Liver (tissue), 9 donors: ENCODE results near the gene C1QL3. TPM values are rescaled to one million over a fixed set of nuclear protein-coding genes. Genes with fewer than 3 reads are reported as not detected.

Source experiments
- DNase-seq: peaks from one replicate; pipeline ENCODE4 v3.0.0-alpha.2; 2017; ENCODE audit warnings: low spot score
- H3K27ac ChIP-seq, 2 donors: one replicate each; pipeline ENCODE4 v1.7.0; 2013; ENCODE audit warnings: inconsistent platforms in 2 of 2, low read length in 2 of 2, control low read depth in 1 of 2, low read depth in 1 of 2, mild to moderate bottlenecking in 1 of 2
- H3K27me3 ChIP-seq, 4 donors: one replicate each; pipeline versions ENCODE4 v1.6.1 to v1.7.0; 2013; ENCODE audit warnings: low read length in 3 of 4, inconsistent platforms in 1 of 4, mild to moderate bottlenecking in 1 of 4, moderate library complexity in 1 of 4; ENCODE audit not compliant: control insufficient read depth in 4 of 4, insufficient read depth in 4 of 4
- H3K36me3 ChIP-seq, 4 donors: one replicate each; pipeline versions ENCODE4 v1.6.1 to v1.7.0; 2013; ENCODE audit warnings: low read length in 3 of 4, mild to moderate bottlenecking in 3 of 4, low read depth in 1 of 4, moderate library complexity in 1 of 4; ENCODE audit not compliant: control insufficient read depth in 4 of 4, insufficient read depth in 3 of 4
- H3K4me1 ChIP-seq, 4 donors: one replicate each; pipeline versions ENCODE4 v1.6.1 to v1.7.0; 2013; ENCODE audit warnings: low read length in 3 of 4, mild to moderate bottlenecking in 3 of 4, moderate library complexity in 1 of 4; ENCODE audit not compliant: control insufficient read depth in 4 of 4, insufficient read depth in 4 of 4
- H3K4me3 ChIP-seq, 3 donors: one replicate each; pipeline versions ENCODE4 v1.6.1 to v1.7.0; 2013; ENCODE audit warnings: low read length in 3 of 3, control low read depth in 1 of 3, low read depth in 1 of 3, mild to moderate bottlenecking in 1 of 3
- H3K9ac ChIP-seq, 2 donors: one replicate each; pipeline ENCODE4 v1.7.0; 2013; ENCODE audit warnings: low read length in 2 of 2, mild to moderate bottlenecking in 2 of 2, moderate library complexity in 2 of 2, control low read depth in 1 of 2, low read depth in 1 of 2
- H3K9me3 ChIP-seq, 4 donors: one replicate each; pipeline versions ENCODE4 v1.6.1 to v1.7.0; 2013; ENCODE audit warnings: low read length in 3 of 4; ENCODE audit not compliant: control insufficient read depth in 4 of 4
- EGR1 ChIP-seq, 2 donors: IDR thresholded peaks; 2 replicates each; pipeline ENCODE4 v1.6.1; 2016 to 2018; ENCODE audit warnings: antibody characterized with exemption in 2 of 2, low read depth in 2 of 2
- FOXA1 ChIP-seq: IDR thresholded peaks from 2 replicates; pipeline ENCODE4 v1.6.1; 2016; ENCODE audit warnings: antibody characterized with exemption
- FOXA2 ChIP-seq: IDR thresholded peaks from 2 replicates; pipeline ENCODE4 v1.6.1; 2016; ENCODE audit warnings: antibody characterized with exemption
- GABPA ChIP-seq, 2 donors: IDR thresholded peaks in 1 of 2; conservative IDR thresholded peaks in 1 of 2; 2 replicates each; pipeline ENCODE4 v1.6.1; 2016; ENCODE audit warnings: antibody characterized with exemption in 2 of 2, mild to moderate bottlenecking in 1 of 2, moderate library complexity in 1 of 2
- HNF4A ChIP-seq, 2 donors: conservative IDR thresholded peaks; 2 replicates each; pipeline ENCODE4 v1.6.1; 2016; ENCODE audit warnings: antibody characterized with exemption in 2 of 2, mild to moderate bottlenecking in 2 of 2
- HNF4G ChIP-seq: IDR thresholded peaks from 2 replicates; pipeline ENCODE4 v1.6.1; 2016; ENCODE audit warnings: antibody characterized with exemption
- NR2F2 ChIP-seq: IDR thresholded peaks from 2 replicates; pipeline ENCODE4 v1.6.1; 2016; ENCODE audit warnings: antibody characterized with exemption
- RAD21 ChIP-seq, 2 donors: IDR thresholded peaks; 2 replicates each; pipeline ENCODE4 v1.6.1; 2016; ENCODE audit warnings: antibody characterized with exemption in 2 of 2, mild to moderate bottlenecking in 2 of 2
- RXRA ChIP-seq, 2 donors: IDR thresholded peaks; 2 replicates each; pipeline ENCODE4 v1.6.1; 2017 to 2018; ENCODE audit warnings: antibody characterized with exemption in 2 of 2, mild to moderate bottlenecking in 1 of 2
- TAF1 ChIP-seq: conservative IDR thresholded peaks from 2 replicates; pipeline ENCODE4 v1.6.1; 2016; ENCODE audit warnings: antibody characterized with exemption, mild to moderate bottlenecking
- YY1 ChIP-seq: IDR thresholded peaks from 2 replicates; pipeline ENCODE4 v1.6.1; 2016; ENCODE audit warnings: antibody characterized with exemption, mild to moderate bottlenecking
- whole genome bisulfite sequencing: extraction: QIAGEN DNeasy Blood & Tissue Kit; methylation state at CpG from one replicate; pipeline ENCODE4 v1.1.7; 2013; 5-methylcytosine and 5-hydroxymethylcytosine counted together
- polyA plus RNA-seq, 2 donors: library from polyadenylated mRNA; stranded (reverse) in 1 of 2; unstranded in 1 of 2; fragments of 200-250 nt in 1 of 2; fragments of >200 nt in 1 of 2; fragmentation: Nextera tagmentation in 1 of 2; extraction: Ambion mirVana in 1 of 2; gene quantifications; one replicate each; pipeline versions ENCODE4 v1.2.1 to v1.2.3, GENCODE V29; 2013 to 2015
- total RNA-seq, 2 donors: library from RNA; depleted of rRNA; stranded (reverse); fragments of >200 nt; gene quantifications; one replicate each; pipeline ENCODE4 v1.2.3, GENCODE V29; 2014
- TF ChIP-seq, protein P1 (sequence below): IDR thresholded peaks from 2 replicates; pipeline ENCODE4 v1.6.1; 2016; ENCODE audit warnings: antibody characterized with exemption, mild to moderate bottlenecking
- TF ChIP-seq, protein P2 (sequence below): fragments of 150-350 bp; IDR thresholded peaks from 2 replicates; pipeline ENCODE4 v1.5.1; 2017; ENCODE audit warnings: improper control_type of control experiment, low read depth, low read length; ENCODE audit not compliant: missing input control
- TF ChIP-seq, protein P3 (sequence below): IDR thresholded peaks from 2 replicates; pipeline ENCODE4 v1.6.1; 2016; ENCODE audit warnings: antibody characterized with exemption
- TF ChIP-seq, protein P4 (sequence below): IDR thresholded peaks from 2 replicates; pipeline ENCODE4 v1.6.1; 2016; ENCODE audit warnings: antibody characterized with exemption
- donor health status: healthy.
- donor health status: healthy.
- donor health status: healthy.
- donor health status: healthy.
- donor health status: healthy.

Gene C1QL3
- total and polyA plus RNA-seq, 4 donors, result 0.99 TPM; not detected in 3

DNA sequence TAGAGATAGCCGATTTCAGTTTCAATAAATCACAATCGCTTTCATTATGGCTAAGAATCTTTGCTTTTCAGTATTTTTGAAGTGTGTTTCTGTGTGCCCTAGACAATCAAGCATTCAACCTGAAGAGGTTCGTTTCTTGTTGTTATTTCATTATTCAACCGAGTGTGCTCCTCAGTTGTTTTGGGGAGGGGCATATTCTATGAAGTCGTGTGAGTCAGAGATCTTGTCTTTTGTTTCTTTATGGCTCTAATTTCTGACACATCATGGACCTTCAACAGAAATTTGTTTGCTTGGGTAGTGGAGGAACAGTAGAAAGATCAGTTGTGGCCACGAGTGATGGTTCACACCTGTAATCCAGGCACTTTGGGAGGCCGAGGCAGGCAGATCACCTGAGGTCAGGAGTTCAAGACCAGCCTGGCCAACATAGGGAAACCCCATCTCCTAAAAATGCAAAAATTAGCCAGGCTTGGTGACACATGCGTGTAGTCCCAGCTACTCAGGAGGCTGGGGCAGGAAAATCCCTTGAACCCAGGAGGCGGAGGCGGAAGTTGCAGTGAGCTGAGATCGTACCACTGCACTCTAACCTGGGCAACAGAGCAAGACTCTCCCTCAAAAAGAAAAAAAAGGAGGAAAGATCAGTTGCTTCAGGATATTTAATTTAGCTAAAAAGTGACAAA is 38.3 kb downstream of the C1QL3 start:
- WGBS, result 95% methylated on average over 11 of the region's 11 CpGs
- Histone ChIP-seq H3K9ac (no peak overlapping the region), H3K27me3 (no peaks in the 10 kb centered on the region), H3K27ac (no peak overlapping the region), H3K36me3 (peaks cover 0 to 7% (median 4%) of the 10 kb centered on the region in 4 donors), H3K4me1 (no peaks in the 10 kb centered on the region), H3K9me3 (no peaks in the 10 kb centered on the region), H3K4me3 (no peak overlapping the region)
- TF ChIP-seq RAD21 (IDR thresholded peaks at IDR 0.05), result no peak
- TF ChIP-seq RXRA (IDR thresholded peaks at IDR 0.05), result no peak
- no peak for DNase-seq

DNA sequence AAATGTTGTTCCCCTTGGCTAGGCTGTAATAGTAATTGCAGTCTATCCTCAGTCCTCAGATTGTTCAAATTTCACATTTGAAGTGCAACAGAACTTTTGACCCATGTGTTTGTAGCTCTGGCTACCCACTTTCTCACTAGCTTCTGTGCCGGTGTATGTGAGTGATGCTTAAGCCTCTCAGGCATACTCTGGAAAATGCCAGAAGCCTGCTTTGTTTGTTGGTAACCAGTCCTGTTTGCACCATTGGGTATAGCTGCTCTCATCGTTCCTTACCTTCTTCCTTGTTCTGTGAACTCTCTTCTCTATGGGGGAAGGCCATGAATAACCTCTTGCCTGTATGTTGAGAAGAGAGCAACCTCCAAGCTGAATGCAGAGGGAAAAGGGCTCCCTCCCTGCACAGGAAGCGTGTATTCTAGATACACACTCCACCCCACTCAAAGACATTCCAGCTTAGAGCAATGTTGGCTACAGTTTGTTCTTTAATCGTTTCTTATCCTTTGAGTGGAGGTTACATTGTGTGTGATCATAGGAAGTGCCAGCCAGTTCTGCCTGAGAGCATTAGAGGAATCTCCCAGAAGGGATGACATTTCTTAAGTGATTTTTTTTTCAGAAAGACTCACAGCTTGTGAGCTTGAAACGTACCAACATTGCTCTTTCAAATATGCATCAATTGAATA is 40.5 kb downstream of the C1QL3 start:
- H3K9ac ChIP-seq, result no peak overlapping the region
- WGBS, result 77% methylated on average over 5 of the region's 5 CpGs
- DNase-seq, result no peak
- no peak for TF ChIP-seq NR2F2
- TF ChIP-seq TAF1, result no peak
- TF ChIP-seq FOXA2, result no peak
- no peak for TF ChIP-seq HNF4G
- no peak for TF ChIP-seq HNF4A (conservative IDR thresholded peaks at IDR 0.05)
- TF ChIP-seq, protein P1, sequence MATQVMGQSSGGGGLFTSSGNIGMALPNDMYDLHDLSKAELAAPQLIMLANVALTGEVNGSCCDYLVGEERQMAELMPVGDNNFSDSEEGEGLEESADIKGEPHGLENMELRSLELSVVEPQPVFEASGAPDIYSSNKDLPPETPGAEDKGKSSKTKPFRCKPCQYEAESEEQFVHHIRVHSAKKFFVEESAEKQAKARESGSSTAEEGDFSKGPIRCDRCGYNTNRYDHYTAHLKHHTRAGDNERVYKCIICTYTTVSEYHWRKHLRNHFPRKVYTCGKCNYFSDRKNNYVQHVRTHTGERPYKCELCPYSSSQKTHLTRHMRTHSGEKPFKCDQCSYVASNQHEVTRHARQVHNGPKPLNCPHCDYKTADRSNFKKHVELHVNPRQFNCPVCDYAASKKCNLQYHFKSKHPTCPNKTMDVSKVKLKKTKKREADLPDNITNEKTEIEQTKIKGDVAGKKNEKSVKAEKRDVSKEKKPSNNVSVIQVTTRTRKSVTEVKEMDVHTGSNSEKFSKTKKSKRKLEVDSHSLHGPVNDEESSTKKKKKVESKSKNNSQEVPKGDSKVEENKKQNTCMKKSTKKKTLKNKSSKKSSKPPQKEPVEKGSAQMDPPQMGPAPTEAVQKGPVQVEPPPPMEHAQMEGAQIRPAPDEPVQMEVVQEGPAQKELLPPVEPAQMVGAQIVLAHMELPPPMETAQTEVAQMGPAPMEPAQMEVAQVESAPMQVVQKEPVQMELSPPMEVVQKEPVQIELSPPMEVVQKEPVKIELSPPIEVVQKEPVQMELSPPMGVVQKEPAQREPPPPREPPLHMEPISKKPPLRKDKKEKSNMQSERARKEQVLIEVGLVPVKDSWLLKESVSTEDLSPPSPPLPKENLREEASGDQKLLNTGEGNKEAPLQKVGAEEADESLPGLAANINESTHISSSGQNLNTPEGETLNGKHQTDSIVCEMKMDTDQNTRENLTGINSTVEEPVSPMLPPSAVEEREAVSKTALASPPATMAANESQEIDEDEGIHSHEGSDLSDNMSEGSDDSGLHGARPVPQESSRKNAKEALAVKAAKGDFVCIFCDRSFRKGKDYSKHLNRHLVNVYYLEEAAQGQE, result no peak
- TF ChIP-seq, protein P2, sequence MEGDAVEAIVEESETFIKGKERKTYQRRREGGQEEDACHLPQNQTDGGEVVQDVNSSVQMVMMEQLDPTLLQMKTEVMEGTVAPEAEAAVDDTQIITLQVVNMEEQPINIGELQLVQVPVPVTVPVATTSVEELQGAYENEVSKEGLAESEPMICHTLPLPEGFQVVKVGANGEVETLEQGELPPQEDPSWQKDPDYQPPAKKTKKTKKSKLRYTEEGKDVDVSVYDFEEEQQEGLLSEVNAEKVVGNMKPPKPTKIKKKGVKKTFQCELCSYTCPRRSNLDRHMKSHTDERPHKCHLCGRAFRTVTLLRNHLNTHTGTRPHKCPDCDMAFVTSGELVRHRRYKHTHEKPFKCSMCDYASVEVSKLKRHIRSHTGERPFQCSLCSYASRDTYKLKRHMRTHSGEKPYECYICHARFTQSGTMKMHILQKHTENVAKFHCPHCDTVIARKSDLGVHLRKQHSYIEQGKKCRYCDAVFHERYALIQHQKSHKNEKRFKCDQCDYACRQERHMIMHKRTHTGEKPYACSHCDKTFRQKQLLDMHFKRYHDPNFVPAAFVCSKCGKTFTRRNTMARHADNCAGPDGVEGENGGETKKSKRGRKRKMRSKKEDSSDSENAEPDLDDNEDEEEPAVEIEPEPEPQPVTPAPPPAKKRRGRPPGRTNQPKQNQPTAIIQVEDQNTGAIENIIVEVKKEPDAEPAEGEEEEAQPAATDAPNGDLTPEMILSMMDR, result no peak
- H3K4me1 ChIP-seq, result no peaks in the 10 kb centered on the region
- no peak overlapping the region for H3K4me3 ChIP-seq
- peaks cover 0 to under 1% (median 0%) of the 10 kb centered on the region in 4 donors for H3K36me3 ChIP-seq
- H3K27me3 ChIP-seq, result no peaks in the 10 kb centered on the region
- H3K9me3 ChIP-seq, result no peaks in the 10 kb centered on the region
- H3K27ac ChIP-seq, result no peak overlapping the region

DNA sequence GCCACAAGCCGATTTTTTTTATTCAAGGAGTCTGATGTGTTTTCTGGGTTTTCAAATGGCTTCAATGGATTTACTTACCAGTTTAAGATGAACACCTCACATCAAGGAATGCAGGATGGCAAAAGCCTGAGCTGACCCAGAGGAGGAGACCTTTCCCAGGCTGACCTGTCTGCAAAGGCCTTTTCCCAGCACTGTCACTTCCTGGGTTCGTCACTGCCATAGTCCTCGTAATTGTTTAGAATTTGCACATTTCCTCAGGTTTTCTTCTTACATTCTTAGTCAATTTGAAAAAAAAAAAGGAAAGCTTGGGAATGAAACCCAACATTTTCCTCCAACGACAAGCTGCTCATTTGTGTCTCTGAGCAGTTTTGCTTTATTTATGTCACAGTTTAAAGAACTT is 42.9 kb downstream of the C1QL3 start:
- no peak for DNase-seq
- Histone ChIP-seq H3K9ac (no peak overlapping the region), H3K9me3 (no peaks in the 10 kb centered on the region), H3K4me3 (no peak overlapping the region), H3K36me3 (no peaks in the 10 kb centered on the region), H3K27ac (no peak overlapping the region), H3K27me3 (no peaks in the 10 kb centered on the region), H3K4me1 (no peaks in the 10 kb centered on the region)
- TF ChIP-seq TAF1 (no peak), GABPA (IDR thresholded peaks at IDR 0.05 in 1 of 2, conservative IDR thresholded peaks at IDR 0.05 in 1 of 2) (no peak), YY1 (no peak), HNF4G (no peak), FOXA1 (no peak), EGR1 (IDR thresholded peaks at IDR 0.05; ENCODE audit: low read depth in 2 of 2) (no peak), NR2F2 (no peak)
- TF ChIP-seq, protein P2, result no peak
- TF ChIP-seq, protein P3, sequence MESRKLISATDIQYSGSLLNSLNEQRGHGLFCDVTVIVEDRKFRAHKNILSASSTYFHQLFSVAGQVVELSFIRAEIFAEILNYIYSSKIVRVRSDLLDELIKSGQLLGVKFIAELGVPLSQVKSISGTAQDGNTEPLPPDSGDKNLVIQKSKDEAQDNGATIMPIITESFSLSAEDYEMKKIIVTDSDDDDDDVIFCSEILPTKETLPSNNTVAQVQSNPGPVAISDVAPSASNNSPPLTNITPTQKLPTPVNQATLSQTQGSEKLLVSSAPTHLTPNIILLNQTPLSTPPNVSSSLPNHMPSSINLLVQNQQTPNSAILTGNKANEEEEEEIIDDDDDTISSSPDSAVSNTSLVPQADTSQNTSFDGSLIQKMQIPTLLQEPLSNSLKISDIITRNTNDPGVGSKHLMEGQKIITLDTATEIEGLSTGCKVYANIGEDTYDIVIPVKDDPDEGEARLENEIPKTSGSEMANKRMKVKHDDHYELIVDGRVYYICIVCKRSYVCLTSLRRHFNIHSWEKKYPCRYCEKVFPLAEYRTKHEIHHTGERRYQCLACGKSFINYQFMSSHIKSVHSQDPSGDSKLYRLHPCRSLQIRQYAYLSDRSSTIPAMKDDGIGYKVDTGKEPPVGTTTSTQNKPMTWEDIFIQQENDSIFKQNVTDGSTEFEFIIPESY, result no peak
- TF ChIP-seq, protein P4, sequence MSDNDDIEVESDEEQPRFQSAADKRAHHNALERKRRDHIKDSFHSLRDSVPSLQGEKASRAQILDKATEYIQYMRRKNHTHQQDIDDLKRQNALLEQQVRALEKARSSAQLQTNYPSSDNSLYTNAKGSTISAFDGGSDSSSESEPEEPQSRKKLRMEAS, result no peak
- WGBS, result 94% methylated on average over 4 of the region's 4 CpGs
